NCI-H1417 (cell line): ENCODE results near the gene VPS37C.
"Not testable (repeated sequence)": the region's sequence is repeated elsewhere in the genome, so short reads cannot be mapped to it uniquely, and the experiment has no call there.

Source experiments
- DNase-seq, 3 experiments: peaks; one replicate each; lab custom pipeline; 2025; lab: John Stamatoyannopoulos, UW

VPS37C gene

GRCh38 chr11:61117168-61117520 is 44.1 kb downstream of the VPS37C start:
- DNase-seq, result no peak

- no peak for DNase-seq
These were observed 44.6 kb downstream of the VPS37C start for GRCh38 chr11:61116426-61117167.

- DNase-seq, result no peak
These were observed 45.6 kb downstream of the VPS37C start for GRCh38 chr11:61115498-61116224.

GRCh38 chr11:61114913-61115312 is 46.3 kb downstream of the VPS37C start:
- no peak for DNase-seq

GRCh38 chr11:61113201-61113600 is 48.0 kb downstream of the VPS37C start:
- no peak for DNase-seq

- no peak for DNase-seq
These were observed 48.7 kb downstream of the VPS37C start for GRCh38 chr11:61112575-61112974.

- DNase-seq, result no peak
These were observed 49.3 kb downstream of the VPS37C start for GRCh38 chr11:61111786-61112517.

GRCh38 chr11:61111050-61111435 is 50.2 kb downstream of the VPS37C start:
- DNase-seq, result no peak

GRCh38 chr11:61110255-61111049 is 50.8 kb downstream of the VPS37C start:
- DNase-seq, result no peak

GRCh38 chr11:61109671-61110070 is 51.6 kb downstream of the VPS37C start:
- DNase-seq, result no peak

- DNase-seq, result no peak
These were observed 52.2 kb downstream of the VPS37C start for GRCh38 chr11:61108847-61109585.

- no peak for DNase-seq
These were observed 53.3 kb downstream of the VPS37C start for GRCh38 chr11:61107888-61108287.

- DNase-seq, result no peak
These were observed 54.2 kb downstream of the VPS37C start for GRCh38 chr11:61106894-61107470.

GRCh38 chr11:61106296-61106695 is 54.9 kb downstream of the VPS37C start:
- DNase-seq, result no peak

- DNase-seq, result no peak
These were observed 56.3 kb downstream of the VPS37C start for GRCh38 chr11:61104963-61105362.

GRCh38 chr11:61103851-61104423 is 57.3 kb downstream of the VPS37C start:
- DNase-seq, result no peak

GRCh38 chr11:61102667-61103571 is 58.3 kb downstream of the VPS37C start:
- DNase-seq, result no peak

- no peak for DNase-seq
These were observed 62.4 kb downstream of the VPS37C start for GRCh38 chr11:61098778-61099177.

GRCh38 chr11:61098261-61098660 is 63.0 kb downstream of the VPS37C start:
- DNase-seq, result not testable (repeated sequence)

- DNase-seq, result no peak
These were observed 66.2 kb downstream of the VPS37C start for GRCh38 chr11:61095021-61095420.
